ENCODE measurements around the gene PRIM2.
"Not testable (repeated sequence)": the region's sequence is repeated elsewhere in the genome, so short reads cannot be mapped to it uniquely, and the experiment has no call there.

Gene PRIM2

GRCh38 chr6:57317060-57317943 is at the start of gene PRIM2:
Gene PRIM2 (plus strand): TSS chr6:57317630. CDS start chr6:57318446, 816 bp downstream.
- Histone ChIP-seq H3K27ac (ENCODE audit: low read length) (peak within 1 kb of the TSS; percentile 68), H3K9me3 (ENCODE audit: control insufficient read depth, low read depth, low read length) (no peaks in the 10 kb centered on the region), H3K9ac (ENCODE audit: low read length) (peak within 1 kb of the TSS; percentile 69), H3K4me1 (ENCODE audit: control insufficient read depth, low read depth, low read length) (peaks cover 2% of the 10 kb centered on the region), H3K36me3 (ENCODE audit: control insufficient read depth, low read depth, low read length) (peaks cover 36% of the 10 kb centered on the region), H3K27me3 (ENCODE audit: control insufficient read depth, insufficient read depth, low read length) (no peaks in the 10 kb centered on the region), H3K4me3 (ENCODE audit: low read length) (peak within 1 kb of the TSS; percentile 93)

GRCh38 chr6:57268294-57268640 is 49.2 kb upstream of the PRIM2 start:
- H3K9ac ChIP-seq (ENCODE audit: low read length): no peak overlapping the region
- no peaks in the 10 kb centered on the region for H3K27me3 ChIP-seq (ENCODE audit: control insufficient read depth, insufficient read depth, low read length)
- H3K4me3 ChIP-seq (ENCODE audit: low read length): no peak overlapping the region
- no peak overlapping the region for H3K27ac ChIP-seq (ENCODE audit: low read length)
- H3K4me1 ChIP-seq (ENCODE audit: control insufficient read depth, low read depth, low read length): no peaks in the 10 kb centered on the region
- no peaks in the 10 kb centered on the region for H3K36me3 ChIP-seq (ENCODE audit: control insufficient read depth, low read depth, low read length)
- no peaks in the 10 kb centered on the region for H3K9me3 ChIP-seq (ENCODE audit: control insufficient read depth, low read depth, low read length)

- not testable (repeated sequence) for H3K27ac ChIP-seq (ENCODE audit: low read length); H3K27me3 ChIP-seq (ENCODE audit: control insufficient read depth, insufficient read depth, low read length); H3K9ac ChIP-seq (ENCODE audit: low read length); H3K9me3 ChIP-seq (ENCODE audit: control insufficient read depth, low read depth, low read length); H3K36me3 ChIP-seq (ENCODE audit: control insufficient read depth, low read depth, low read length); H3K4me3 ChIP-seq (ENCODE audit: low read length); H3K4me1 ChIP-seq (ENCODE audit: control insufficient read depth, low read depth, low read length)
These were observed 43.2 kb upstream of the PRIM2 start for GRCh38 chr6:57274113-57274824.

GRCh38 chr6:57275384-57275783 is 42.0 kb upstream of the PRIM2 start:
- Histone ChIP-seq H3K27me3 (ENCODE audit: control insufficient read depth, insufficient read depth, low read length) (no peaks in the 10 kb centered on the region), H3K9me3 (ENCODE audit: control insufficient read depth, low read depth, low read length) (no peaks in the 10 kb centered on the region), H3K27ac (ENCODE audit: low read length) (no peak overlapping the region), H3K9ac (ENCODE audit: low read length) (no peak overlapping the region), H3K4me1 (ENCODE audit: control insufficient read depth, low read depth, low read length) (no peaks in the 10 kb centered on the region), H3K4me3 (ENCODE audit: low read length) (no peak overlapping the region), H3K36me3 (ENCODE audit: control insufficient read depth, low read depth, low read length) (no peaks in the 10 kb centered on the region)

GRCh38 chr6:57276946-57277345 is 40.5 kb upstream of the PRIM2 start:
- no peak overlapping the region for H3K9ac ChIP-seq (ENCODE audit: low read length)
- H3K4me3 ChIP-seq (ENCODE audit: low read length): no peak overlapping the region
- no peaks in the 10 kb centered on the region for H3K9me3 ChIP-seq (ENCODE audit: control insufficient read depth, low read depth, low read length)
- H3K36me3 ChIP-seq (ENCODE audit: control insufficient read depth, low read depth, low read length): no peaks in the 10 kb centered on the region
- H3K27ac ChIP-seq (ENCODE audit: low read length): no peak overlapping the region
- no peaks in the 10 kb centered on the region for H3K4me1 ChIP-seq (ENCODE audit: control insufficient read depth, low read depth, low read length)
- H3K27me3 ChIP-seq (ENCODE audit: control insufficient read depth, insufficient read depth, low read length): no peaks in the 10 kb centered on the region

- H3K27me3 ChIP-seq (ENCODE audit: control insufficient read depth, insufficient read depth, low read length): no peaks in the 10 kb centered on the region
- no peaks in the 10 kb centered on the region for H3K36me3 ChIP-seq (ENCODE audit: control insufficient read depth, low read depth, low read length)
- H3K27ac ChIP-seq (ENCODE audit: low read length): no peak overlapping the region
- H3K9ac ChIP-seq (ENCODE audit: low read length): no peak overlapping the region
- no peaks in the 10 kb centered on the region for H3K9me3 ChIP-seq (ENCODE audit: control insufficient read depth, low read depth, low read length)
- H3K4me3 ChIP-seq (ENCODE audit: low read length): no peak overlapping the region
- H3K4me1 ChIP-seq (ENCODE audit: control insufficient read depth, low read depth, low read length): no peaks in the 10 kb centered on the region
These were observed 38.9 kb upstream of the PRIM2 start for GRCh38 chr6:57278570-57278969.

- Histone ChIP-seq H3K27me3 (ENCODE audit: control insufficient read depth, insufficient read depth, low read length) (no peaks in the 10 kb centered on the region), H3K27ac (ENCODE audit: low read length) (no peak overlapping the region), H3K4me1 (ENCODE audit: control insufficient read depth, low read depth, low read length) (no peaks in the 10 kb centered on the region), H3K4me3 (ENCODE audit: low read length) (no peak overlapping the region), H3K9me3 (ENCODE audit: control insufficient read depth, low read depth, low read length) (no peaks in the 10 kb centered on the region), H3K9ac (ENCODE audit: low read length) (no peak overlapping the region), H3K36me3 (ENCODE audit: control insufficient read depth, low read depth, low read length) (no peaks in the 10 kb centered on the region)
These were observed 38.4 kb upstream of the PRIM2 start for GRCh38 chr6:57279013-57279412.

- H3K27me3 ChIP-seq (ENCODE audit: control insufficient read depth, insufficient read depth, low read length): no peaks in the 10 kb centered on the region
- H3K36me3 ChIP-seq (ENCODE audit: control insufficient read depth, low read depth, low read length): no peaks in the 10 kb centered on the region
- H3K9ac ChIP-seq (ENCODE audit: low read length): no peak overlapping the region
- no peaks in the 10 kb centered on the region for H3K9me3 ChIP-seq (ENCODE audit: control insufficient read depth, low read depth, low read length)
- no peak overlapping the region for H3K27ac ChIP-seq (ENCODE audit: low read length)
- no peaks in the 10 kb centered on the region for H3K4me1 ChIP-seq (ENCODE audit: control insufficient read depth, low read depth, low read length)
- no peak overlapping the region for H3K4me3 ChIP-seq (ENCODE audit: low read length)
These were observed 34.3 kb upstream of the PRIM2 start for GRCh38 chr6:57283106-57283505.

- H3K36me3 ChIP-seq (ENCODE audit: control insufficient read depth, low read depth, low read length): no peaks in the 10 kb centered on the region
- no peaks in the 10 kb centered on the region for H3K4me1 ChIP-seq (ENCODE audit: control insufficient read depth, low read depth, low read length)
- no peak overlapping the region for H3K27ac ChIP-seq (ENCODE audit: low read length)
- no peak overlapping the region for H3K9ac ChIP-seq (ENCODE audit: low read length)
- no peaks in the 10 kb centered on the region for H3K27me3 ChIP-seq (ENCODE audit: control insufficient read depth, insufficient read depth, low read length)
- H3K9me3 ChIP-seq (ENCODE audit: control insufficient read depth, low read depth, low read length): no peaks in the 10 kb centered on the region
- H3K4me3 ChIP-seq (ENCODE audit: low read length): no peak overlapping the region
These were observed 33.4 kb upstream of the PRIM2 start for GRCh38 chr6:57283911-57284455.

GRCh38 chr6:57288136-57288535 is 29.3 kb upstream of the PRIM2 start:
- H3K9ac ChIP-seq (ENCODE audit: low read length); H3K9me3 ChIP-seq (ENCODE audit: control insufficient read depth, low read depth, low read length); H3K27ac ChIP-seq (ENCODE audit: low read length); H3K4me3 ChIP-seq (ENCODE audit: low read length); H3K4me1 ChIP-seq (ENCODE audit: control insufficient read depth, low read depth, low read length); H3K36me3 ChIP-seq (ENCODE audit: control insufficient read depth, low read depth, low read length); H3K27me3 ChIP-seq (ENCODE audit: control insufficient read depth, insufficient read depth, low read length): not testable (repeated sequence)

- not testable (repeated sequence) for H3K27me3 ChIP-seq (ENCODE audit: control insufficient read depth, insufficient read depth, low read length); H3K27ac ChIP-seq (ENCODE audit: low read length); H3K36me3 ChIP-seq (ENCODE audit: control insufficient read depth, low read depth, low read length); H3K4me3 ChIP-seq (ENCODE audit: low read length); H3K9me3 ChIP-seq (ENCODE audit: control insufficient read depth, low read depth, low read length); H3K9ac ChIP-seq (ENCODE audit: low read length); H3K4me1 ChIP-seq (ENCODE audit: control insufficient read depth, low read depth, low read length)
These were observed 24.0 kb upstream of the PRIM2 start for GRCh38 chr6:57293472-57293871.
